ENCODE data around the gene CSNK2A3.
"Not testable (repeated sequence)": the region's sequence is repeated elsewhere in the genome, so short reads cannot be mapped to it uniquely, and the experiment has no call there.

The CSNK2A3 gene

DNA sequence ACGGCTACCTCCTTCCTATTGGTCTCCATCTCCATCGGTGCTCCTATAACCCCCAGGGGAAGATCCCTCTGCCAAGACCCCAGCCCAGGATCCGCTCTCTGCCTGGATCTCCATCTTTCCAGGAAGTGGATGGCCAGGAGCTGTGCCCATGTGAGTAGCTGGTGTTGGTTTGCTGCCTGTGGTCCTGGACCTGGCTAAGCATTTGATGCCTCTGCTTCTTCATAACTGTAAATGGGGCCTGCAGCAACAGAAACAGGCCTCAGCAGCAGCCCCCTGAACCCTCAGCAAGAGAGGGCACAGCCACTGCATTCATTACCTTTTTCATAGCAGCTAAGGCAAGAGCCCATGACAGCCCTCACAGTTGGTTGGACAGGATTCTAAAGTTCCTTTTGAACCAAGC is 26.6 kb upstream of the CSNK2A3 start:
- DNase-seq, result no peak

DNA sequence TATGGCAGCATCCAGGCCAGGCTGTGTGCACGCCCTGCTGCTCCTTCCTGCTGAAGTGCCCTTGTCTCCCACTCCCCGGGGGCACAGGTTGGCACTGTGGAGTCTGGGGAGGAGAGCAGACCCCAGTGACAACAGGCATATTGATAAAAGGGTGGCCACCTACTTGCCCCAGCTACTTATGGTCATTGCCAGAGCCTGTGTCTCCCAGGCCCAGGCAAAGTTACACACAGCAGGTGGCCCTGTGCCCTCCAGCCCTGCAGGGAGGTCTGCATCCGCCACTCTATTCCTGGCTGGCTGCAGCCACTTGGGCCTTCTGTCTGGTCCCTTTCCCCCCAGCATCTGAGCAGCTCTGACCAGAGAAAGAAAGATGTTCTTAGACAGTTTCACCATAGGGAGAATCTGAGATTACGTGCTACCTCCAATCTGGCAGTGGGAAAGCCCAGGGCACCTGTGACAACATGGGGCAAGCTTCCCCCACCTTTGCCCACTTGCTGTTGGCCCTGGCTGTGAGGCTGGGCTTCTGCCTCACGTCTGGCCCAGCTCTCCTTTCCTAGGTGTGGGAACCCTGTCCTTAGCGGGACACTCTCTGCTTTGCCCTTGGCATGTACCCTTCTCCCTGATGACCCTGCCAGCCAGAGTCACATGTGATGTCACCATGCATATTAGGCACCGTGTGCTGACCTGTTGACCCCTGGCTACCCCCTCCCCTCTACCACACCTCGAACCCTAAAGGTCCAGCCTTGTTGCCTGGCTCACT is 25.3 kb upstream of the CSNK2A3 start:
- DNase-seq, result no peak

DNA sequence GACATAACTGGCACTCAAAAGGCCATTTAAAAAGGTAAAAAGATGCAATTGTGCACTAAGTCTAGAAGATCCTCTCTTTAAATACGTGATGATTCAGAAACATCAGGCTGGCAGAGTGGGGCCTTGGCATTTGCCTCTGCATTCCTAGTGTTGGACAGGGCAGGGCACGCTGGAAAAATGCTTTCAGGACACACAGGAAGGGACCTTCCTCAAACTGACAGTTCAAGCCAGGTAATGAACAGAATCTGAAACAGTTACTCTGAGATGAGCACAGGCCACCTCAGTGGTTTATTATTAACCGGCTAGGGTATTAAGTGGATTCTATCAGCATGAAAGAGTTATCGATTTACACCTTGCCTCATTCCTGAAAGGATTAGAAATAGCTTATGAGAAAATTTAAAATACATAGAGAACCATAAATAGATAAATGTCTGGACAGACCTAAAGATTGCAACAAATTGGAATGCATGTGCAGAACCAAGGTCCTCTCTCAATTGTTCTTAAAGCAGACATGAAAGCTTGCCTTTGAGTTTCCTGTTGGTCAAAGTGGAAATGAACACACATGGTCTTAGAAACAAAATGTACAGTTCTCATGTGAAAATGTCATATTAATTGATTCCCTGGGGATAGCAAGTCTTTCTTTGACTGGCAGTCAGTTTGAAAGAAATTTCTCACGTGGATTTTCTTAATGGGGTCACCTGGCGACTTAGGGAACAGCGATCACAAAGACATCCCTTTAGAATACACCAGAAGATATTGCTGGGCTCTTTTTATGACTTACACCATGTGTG is 21.5 kb upstream of the CSNK2A3 start:
- DNase-seq, result no peak

DNA sequence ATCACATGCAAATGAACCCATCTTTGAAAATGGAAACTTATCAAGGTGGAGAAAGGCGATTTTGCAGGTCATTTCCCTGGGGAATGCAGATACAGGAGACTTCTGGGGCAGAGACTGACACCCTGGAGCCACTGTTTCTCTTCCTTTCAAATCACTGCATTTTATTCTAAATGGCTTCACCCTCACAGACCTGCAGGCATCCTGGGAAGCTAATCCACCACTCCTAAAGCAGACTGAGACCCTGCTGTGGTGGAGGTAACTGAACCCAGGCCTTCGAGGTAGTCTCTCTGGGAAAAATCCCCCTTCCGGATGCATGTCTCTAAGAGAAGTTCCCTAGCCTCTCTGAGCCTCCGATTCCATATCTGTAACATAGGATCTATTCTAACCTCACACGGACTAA is 20.9 kb upstream of the CSNK2A3 start:
- no peak for DNase-seq

DNA sequence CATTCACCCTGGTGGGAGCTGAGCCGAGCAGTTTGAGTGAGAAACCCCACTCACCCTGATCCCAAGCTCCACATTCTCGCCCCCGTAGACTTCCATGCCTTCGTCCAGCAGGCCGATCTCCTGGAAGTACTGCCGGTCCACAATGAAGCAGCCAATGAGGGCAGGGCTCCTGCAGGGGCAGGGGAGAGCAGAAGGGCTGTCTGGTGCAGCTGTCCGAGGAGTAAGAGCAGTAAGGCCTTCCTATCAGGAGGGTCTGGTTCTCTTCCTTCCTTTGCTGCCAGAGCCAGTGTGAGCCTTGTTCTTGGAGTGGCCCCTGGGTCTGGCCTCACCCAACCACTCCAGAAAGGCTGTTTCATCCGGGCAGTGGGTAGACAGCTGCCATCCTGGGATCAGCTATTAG is 19.4 kb upstream of the CSNK2A3 start:
- DNase-seq, result no peak

DNA sequence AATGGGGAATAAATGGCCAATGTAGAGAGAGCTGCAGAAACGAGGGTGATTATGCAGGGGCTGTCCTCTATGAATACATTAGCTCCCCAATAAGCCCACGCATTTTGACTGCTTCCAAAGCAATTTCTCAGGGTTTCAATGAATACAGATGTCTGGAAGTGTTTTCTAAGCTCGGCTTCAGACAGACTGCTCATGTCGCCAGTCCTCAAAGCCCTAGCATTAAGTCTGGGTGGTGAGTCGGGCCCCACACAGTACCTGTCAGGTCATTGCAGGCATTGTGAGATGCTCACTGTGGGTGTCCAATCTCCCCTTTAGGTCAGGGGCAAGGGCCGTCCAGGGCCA is 17.9 kb upstream of the CSNK2A3 start:
- no peak for DNase-seq

DNA sequence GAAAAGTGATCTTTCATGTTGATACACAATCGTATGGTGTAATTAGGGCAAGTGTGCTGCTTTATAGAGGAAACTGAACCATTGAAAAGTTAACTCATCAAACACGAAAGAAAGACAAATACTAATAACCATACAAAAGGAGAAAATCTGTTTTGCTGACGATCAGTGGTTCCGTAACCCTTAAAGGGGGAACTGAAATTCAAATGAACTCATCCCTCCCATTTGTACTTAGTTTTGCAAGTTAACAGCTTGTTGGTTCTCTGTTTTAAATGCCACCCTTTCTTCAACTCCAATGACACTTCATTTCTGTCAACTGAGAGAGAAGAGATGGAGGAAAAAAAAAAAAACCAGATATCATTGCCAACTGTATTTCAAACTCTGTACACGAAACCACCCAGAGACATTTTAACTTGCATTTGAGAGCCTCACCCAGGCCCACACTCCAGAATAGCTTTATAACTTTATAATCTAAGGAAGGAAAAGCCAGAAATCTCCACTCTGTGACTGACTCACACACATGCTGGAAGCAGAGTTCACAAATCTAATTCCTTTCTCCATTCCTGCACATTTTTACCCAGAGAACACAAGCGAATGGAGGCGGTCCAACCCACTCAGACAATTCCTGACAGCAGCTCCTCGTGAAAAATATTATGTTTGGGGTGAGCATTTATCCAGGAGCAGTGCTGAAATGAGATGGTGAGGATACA is 17.4 kb upstream of the CSNK2A3 start:
- DNase-seq, result no peak

DNA sequence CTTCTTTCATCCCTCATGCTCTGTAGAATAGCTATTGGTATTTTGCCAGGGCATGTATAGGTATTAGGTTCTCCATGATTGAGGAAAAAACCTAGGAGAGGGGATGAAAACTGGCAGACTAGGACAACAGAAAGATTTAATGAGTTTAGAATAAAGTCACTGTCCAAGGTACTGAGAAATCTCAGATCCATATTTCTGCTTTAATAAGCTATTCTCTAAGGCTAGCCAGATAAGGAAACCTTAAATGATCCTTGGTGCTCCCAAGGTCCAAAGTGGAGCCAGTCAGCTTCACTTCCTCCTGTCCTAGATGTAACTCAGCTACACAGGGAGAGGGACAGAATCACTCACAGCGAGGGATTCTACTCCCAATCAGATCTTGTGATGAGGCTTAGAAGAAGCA is 13.7 kb upstream of the CSNK2A3 start:
- DNase-seq, result no peak

DNA sequence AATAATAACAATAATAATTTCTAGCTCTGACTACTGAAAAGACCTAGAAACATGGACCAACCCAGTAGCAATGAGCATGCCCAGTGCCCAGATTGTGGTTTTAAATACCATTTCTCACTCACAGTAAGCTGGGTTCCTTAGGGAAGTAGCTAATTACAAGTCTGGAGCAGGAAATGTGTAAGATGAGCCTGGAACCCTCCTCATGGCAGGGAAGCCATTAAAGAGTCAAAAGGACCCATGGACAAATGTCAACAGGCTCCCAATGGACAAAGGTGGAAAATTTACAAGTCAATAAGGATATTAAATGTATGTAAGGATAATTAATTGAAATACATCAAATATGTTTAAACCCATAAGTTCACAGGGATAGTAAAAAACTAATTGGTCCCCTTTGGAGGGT is 10.6 kb upstream of the CSNK2A3 start:
- no peak for DNase-seq

DNA sequence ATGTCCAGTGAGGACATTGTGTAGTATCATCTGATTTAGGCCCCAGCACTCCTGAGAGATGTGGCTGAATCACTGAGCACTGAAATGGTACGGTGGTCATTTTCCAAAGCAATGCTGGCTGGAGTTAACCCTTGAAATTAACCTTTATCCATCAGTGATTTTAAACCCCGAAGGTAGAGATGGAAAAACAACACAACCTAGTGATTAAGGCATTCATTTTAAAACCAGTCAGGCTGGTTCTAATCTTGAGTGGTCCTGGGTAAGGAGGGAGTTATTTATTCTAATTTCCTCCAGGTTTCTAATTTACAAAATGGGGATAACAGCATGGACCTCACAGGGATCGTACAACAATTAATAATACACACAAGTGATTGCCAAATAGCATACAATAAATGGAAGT is 6.6 kb upstream of the CSNK2A3 start:
- no peak for DNase-seq

DNA sequence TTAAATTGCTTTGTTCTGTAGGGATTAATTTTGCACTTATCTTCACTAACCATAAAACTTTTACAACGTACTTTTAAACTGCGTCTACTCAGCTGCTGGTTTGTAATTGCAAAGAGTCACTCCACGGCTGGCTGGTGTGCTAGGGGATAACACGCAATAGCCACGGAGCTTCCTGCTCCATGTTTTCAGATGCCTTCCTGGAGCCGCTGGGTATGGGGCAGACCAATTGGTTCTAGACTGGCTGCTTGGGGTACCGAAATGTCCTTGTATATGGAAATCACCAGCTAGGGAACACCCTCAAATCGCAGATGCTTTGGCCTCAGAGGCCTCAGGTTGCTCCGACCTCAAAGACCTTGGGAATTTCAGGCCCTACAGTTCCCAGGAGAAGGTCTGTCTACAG is 3.8 kb upstream of the CSNK2A3 start:
- no peak for DNase-seq

DNA sequence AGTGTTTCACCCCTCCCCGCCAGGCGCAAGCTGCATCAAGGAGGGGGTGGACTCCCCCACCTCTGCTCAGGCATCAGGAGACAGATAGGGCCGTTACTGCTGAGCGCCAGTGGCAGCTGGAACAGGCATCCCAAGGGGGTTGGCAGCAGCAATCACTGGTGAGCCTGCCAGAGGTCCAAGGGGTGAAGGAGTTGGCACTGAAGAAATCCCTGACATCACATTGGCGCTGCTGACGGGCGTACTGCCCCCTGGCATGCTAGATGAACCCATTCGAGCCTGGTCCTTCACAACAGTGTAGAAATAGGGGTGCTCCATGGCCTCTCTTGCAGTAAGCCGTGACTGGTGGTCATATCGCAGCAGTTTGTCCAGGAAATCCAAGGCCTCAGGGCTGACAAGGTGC is 1.2 kb downstream of the CSNK2A3 start:
- DNase-seq, result not testable (repeated sequence)

DNA sequence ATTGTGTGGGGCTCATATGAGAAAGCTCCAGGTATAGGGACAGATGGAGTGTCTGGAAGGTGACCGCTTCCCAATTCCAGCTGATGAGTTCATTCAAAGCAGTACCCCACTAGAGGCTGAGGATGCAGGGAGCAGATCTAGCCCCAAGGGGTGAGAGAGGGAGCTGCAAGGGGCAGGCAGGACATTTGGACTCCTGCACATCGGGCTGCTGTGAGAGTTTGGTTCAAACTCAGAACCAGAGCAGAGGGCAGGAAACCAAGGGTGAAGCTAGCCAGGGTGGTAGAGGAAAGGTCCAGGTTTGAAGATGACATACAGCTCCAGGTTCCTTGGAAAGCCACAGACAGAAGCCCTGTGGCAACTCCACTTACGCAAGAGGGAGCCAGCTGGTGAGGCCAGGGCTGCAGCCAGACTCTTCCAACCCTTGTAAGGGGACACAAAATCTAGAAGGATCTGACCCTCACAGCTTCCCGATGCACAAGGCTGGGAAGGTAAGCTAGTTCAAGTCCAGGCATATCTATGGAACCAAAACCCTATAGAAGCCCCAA is 1.9 kb downstream of the CSNK2A3 start:
- no peak for DNase-seq

DNA sequence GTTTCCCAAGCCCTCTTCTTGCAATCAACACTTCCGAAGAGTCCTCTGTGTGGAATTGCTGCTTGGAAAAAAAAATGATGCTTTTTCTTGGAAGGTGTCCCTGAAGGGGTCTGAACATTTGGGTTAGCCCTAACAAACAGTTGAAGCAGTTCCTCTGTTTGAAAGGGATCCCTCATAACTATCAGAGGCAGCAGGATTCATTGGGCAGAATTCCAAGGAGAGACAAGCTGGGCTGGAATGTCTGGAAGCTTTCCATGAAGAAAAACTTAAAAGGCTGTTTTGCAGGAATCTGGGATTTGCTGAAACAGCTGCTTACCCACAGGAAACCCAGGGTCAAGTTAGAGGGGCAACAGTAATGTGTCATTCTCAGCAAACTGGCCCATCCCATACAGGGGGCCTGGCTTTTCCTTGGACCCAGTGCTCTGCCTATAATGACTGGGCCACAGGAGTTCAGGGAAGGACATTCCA is 3.1 kb downstream of the CSNK2A3 start:
- no peak for DNase-seq

DNA sequence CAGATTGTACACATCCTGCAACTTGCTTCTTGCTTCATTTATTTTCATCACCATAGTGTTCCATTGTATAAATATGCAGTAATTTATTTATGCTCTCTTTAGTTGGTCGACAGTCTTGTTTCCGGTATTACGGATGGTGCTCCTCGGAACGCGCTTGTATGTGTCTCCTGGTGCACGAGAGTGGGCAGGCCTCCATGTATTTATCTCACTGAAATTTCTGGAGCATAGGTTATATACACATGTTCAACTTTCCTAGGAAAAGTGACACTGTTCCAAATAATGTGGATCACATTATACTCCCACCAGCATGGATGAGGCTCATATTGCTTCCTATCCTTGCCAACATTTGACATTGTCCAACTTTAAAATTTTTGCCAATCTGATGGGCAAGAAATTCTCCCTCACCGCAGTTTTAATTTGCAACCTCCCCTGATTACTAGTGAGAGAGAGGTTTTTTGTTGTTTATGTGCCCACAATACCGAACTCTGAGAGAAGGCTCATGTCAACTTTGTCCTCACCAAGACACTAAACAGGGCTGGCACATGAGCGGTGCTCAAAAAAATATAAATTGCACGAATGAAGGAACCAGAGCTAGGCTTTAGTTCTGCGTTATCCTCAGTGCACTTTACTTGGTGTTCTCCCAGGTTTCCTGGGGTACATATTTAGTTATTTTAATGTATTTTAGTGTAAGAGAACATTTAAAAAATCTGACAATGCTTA is 3.8 kb downstream of the CSNK2A3 start:
- DNase-seq, result no peak

DNA sequence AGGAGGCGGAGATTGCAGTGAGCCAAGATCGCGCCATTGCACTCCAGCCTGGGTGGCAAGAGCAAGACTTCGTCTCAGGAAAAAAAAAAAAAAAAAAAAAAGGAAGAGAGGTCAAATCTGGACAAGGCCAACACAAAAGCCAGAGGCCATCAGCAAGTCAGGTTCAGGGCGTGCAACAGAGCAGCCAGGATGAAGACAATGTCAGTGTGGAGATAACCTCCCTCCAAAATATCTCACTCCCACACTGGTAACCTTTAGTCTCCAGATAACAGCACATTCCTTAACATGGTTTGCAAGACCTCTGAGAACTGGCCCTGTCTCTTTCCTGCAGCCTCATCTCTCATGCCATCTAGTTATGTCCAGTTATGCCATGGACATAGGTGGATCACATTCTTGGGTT is 4.7 kb downstream of the CSNK2A3 start:
- no peak for DNase-seq

DNA sequence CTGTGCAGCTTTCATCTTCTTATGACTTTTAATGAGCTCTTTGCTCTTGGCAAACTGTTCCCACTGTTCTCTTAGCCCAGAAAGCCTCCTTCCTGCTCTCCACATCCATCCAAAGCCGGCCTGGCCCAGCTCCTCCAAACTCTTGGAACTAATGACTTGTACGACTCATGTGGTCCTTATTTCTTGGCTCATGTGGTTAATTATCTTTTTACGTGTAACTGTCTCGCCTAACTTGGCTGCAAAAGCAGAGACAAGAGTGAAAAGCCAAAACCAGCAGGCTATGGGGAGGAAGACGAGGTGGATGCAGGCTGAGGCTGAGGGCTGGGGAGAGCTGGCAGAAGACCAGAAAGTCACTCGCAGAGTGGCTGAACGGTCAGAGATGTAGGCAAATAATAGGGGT is 5.5 kb downstream of the CSNK2A3 start:
- no peak for DNase-seq

DNA sequence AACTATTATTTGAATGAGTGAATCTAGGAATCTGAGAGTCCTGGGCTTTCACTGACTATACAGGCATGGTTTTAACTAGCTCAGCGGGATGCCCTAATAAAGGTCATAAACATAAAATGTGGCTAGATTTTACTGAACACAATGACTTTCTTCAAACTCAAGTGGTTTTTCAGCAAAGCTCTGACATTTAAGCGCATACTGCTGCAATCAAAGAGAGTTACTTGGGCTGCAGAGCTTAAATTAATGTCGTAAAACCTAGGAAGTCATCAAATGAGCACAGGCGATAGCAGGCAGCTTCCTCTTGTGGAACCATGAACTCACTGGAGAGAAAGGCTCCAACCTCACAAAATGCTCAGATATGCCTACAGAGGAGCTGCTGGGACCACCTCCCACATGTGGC is 6.7 kb downstream of the CSNK2A3 start:
- DNase-seq, result no peak

DNA sequence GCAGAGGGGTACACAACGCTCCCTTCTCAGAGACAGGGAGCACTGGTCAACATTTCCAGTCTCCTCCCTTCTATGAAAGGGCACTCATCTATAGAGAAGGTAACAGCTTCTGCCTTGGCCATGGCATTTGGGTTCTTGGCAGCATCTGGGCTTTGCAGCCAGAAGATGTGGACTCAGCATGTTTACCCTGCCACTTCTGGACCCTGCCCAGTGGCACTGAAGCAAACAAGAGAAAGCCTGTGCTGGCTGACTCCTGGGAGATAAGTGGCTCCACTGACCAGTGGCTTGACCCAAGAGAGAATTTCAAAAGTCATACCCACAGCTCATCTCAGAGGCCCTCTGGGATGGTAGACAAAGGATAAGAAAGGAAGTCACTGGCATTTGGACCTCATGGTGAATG is 8.0 kb downstream of the CSNK2A3 start:
- DNase-seq, result no peak

DNA sequence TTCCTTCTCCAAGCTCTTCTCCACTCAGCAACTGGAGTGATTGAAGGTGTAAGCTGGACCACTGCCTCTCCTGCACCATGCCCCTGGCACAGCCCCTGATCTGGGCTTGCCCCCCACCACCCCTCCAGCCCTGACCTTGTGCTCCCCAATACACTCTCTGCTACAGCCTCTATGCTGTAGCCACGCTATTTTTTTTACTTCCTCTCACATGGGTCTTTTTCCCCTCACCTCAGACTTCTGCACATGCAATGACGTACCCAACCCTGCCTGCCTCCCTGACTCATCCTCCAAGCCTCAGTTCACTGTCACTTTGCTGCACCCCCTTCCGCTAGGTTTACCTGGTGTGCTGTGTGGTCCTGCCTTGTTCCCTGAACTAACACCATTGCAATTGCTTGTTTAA is 9.0 kb downstream of the CSNK2A3 start:
- no peak for DNase-seq

DNA sequence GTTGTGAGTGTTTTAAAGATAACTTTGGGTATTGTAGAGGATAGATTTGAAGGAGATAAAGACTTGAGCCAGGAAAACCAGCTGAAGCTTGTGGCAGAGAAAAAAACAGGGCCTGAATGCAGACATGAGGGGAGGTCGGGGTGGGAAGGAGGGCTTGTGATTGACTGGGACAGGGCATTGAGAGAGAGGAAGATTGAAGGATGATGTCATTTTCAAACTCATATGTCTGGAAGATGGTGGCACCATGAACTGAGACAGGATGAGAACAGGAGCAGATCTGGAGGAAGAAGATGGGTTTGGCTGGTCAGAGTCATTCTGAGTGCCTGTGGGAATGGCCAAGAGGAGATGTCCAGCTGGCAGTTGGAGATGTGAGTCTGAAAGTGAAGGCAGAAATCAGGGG is 14.7 kb downstream of the CSNK2A3 start:
- DNase-seq, result no peak

DNA sequence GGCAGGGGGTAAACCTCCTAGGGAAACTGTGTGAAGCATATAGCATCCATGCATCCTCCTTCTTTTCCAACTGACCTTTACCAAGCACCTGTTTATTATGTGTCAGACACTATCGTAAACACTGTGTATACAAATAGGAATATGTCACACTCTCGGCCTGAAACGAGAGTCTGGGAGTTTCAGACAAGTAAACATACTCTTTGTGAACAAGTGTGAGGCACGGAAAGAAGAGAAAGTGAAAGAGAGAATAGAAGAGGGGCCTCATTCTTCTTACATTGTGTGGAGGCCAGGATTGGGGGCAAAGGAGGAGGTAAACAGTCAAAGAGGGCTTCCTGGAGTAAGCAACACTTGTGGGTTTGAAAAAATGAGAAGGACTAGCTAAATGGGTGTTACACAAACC is 16.4 kb downstream of the CSNK2A3 start:
- DNase-seq, result no peak

DNA sequence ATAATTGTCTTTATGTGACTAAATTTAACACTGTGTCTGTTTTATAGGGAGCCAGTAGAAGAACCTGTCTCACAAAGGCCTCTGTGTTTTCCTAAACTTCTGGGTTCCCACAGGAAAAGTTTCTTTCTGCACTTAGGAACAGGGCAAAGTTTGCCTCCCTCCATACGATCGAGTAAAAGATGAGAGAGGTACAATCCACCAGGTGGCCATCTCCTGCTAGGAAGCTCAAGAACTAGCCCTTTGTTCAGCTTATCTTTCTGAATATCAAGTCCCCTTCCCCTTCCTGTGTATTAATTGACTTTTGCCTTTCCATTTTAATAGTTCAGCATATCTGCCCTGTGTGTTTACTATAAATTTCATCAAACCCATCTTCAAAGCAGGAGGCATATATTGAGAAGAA is 18.0 kb downstream of the CSNK2A3 start:
- no peak for DNase-seq

Measured in NCI-H1694 treated with DMSO at 0.1 percent for 48 hours (cell line).